Liver (tissue), 9 donors: Measurements from ENCODE around the gene SHB. TPM values are rescaled to one million over a fixed set of nuclear protein-coding genes. Genes with fewer than 3 reads are reported as not detected.

Experiments used
- DNase-seq: peaks from one replicate; pipeline ENCODE4 v3.0.0-alpha.2; 2017; ENCODE audit warnings: low spot score
- H3K27ac ChIP-seq, 2 donors: one replicate each; pipeline ENCODE4 v1.7.0; 2013; ENCODE audit warnings: inconsistent platforms in 2 of 2, low read length in 2 of 2, control low read depth in 1 of 2, low read depth in 1 of 2, mild to moderate bottlenecking in 1 of 2
- H3K27me3 ChIP-seq, 4 donors: one replicate each; pipeline versions ENCODE4 v1.6.1 to v1.7.0; 2013; ENCODE audit warnings: low read length in 3 of 4, inconsistent platforms in 1 of 4, mild to moderate bottlenecking in 1 of 4, moderate library complexity in 1 of 4; ENCODE audit not compliant: control insufficient read depth in 4 of 4, insufficient read depth in 4 of 4
- H3K36me3 ChIP-seq, 4 donors: one replicate each; pipeline versions ENCODE4 v1.6.1 to v1.7.0; 2013; ENCODE audit warnings: low read length in 3 of 4, mild to moderate bottlenecking in 3 of 4, low read depth in 1 of 4, moderate library complexity in 1 of 4; ENCODE audit not compliant: control insufficient read depth in 4 of 4, insufficient read depth in 3 of 4
- H3K4me1 ChIP-seq, 4 donors: one replicate each; pipeline versions ENCODE4 v1.6.1 to v1.7.0; 2013; ENCODE audit warnings: low read length in 3 of 4, mild to moderate bottlenecking in 3 of 4, moderate library complexity in 1 of 4; ENCODE audit not compliant: control insufficient read depth in 4 of 4, insufficient read depth in 4 of 4
- H3K4me3 ChIP-seq, 3 donors: one replicate each; pipeline versions ENCODE4 v1.6.1 to v1.7.0; 2013; ENCODE audit warnings: low read length in 3 of 3, control low read depth in 1 of 3, low read depth in 1 of 3, mild to moderate bottlenecking in 1 of 3
- H3K9ac ChIP-seq, 2 donors: one replicate each; pipeline ENCODE4 v1.7.0; 2013; ENCODE audit warnings: low read length in 2 of 2, mild to moderate bottlenecking in 2 of 2, moderate library complexity in 2 of 2, control low read depth in 1 of 2, low read depth in 1 of 2
- H3K9me3 ChIP-seq, 4 donors: one replicate each; pipeline versions ENCODE4 v1.6.1 to v1.7.0; 2013; ENCODE audit warnings: low read length in 3 of 4; ENCODE audit not compliant: control insufficient read depth in 4 of 4
- EGR1 ChIP-seq, 2 donors: IDR thresholded peaks; 2 replicates each; pipeline ENCODE4 v1.6.1; 2016 to 2018; ENCODE audit warnings: antibody characterized with exemption in 2 of 2, low read depth in 2 of 2
- FOXA1 ChIP-seq: IDR thresholded peaks from 2 replicates; pipeline ENCODE4 v1.6.1; 2016; ENCODE audit warnings: antibody characterized with exemption
- FOXA2 ChIP-seq: IDR thresholded peaks from 2 replicates; pipeline ENCODE4 v1.6.1; 2016; ENCODE audit warnings: antibody characterized with exemption
- GABPA ChIP-seq, 2 donors: IDR thresholded peaks in 1 of 2; conservative IDR thresholded peaks in 1 of 2; 2 replicates each; pipeline ENCODE4 v1.6.1; 2016; ENCODE audit warnings: antibody characterized with exemption in 2 of 2, mild to moderate bottlenecking in 1 of 2, moderate library complexity in 1 of 2
- HNF4A ChIP-seq, 2 donors: conservative IDR thresholded peaks; 2 replicates each; pipeline ENCODE4 v1.6.1; 2016; ENCODE audit warnings: antibody characterized with exemption in 2 of 2, mild to moderate bottlenecking in 2 of 2
- HNF4G ChIP-seq: IDR thresholded peaks from 2 replicates; pipeline ENCODE4 v1.6.1; 2016; ENCODE audit warnings: antibody characterized with exemption
- JUND ChIP-seq, 2 donors: IDR thresholded peaks; 2 replicates each; pipeline ENCODE4 v1.6.1; 2016; ENCODE audit warnings: antibody characterized with exemption in 2 of 2
- NR2F2 ChIP-seq: IDR thresholded peaks from 2 replicates; pipeline ENCODE4 v1.6.1; 2016; ENCODE audit warnings: antibody characterized with exemption
- RAD21 ChIP-seq, 2 donors: IDR thresholded peaks; 2 replicates each; pipeline ENCODE4 v1.6.1; 2016; ENCODE audit warnings: antibody characterized with exemption in 2 of 2, mild to moderate bottlenecking in 2 of 2
- RXRA ChIP-seq, 2 donors: IDR thresholded peaks; 2 replicates each; pipeline ENCODE4 v1.6.1; 2017 to 2018; ENCODE audit warnings: antibody characterized with exemption in 2 of 2, mild to moderate bottlenecking in 1 of 2
- SP1 ChIP-seq: IDR thresholded peaks from 2 replicates; pipeline ENCODE4 v1.6.1; 2018; ENCODE audit warnings: antibody characterized with exemption, mild to moderate bottlenecking
- TAF1 ChIP-seq: conservative IDR thresholded peaks from 2 replicates; pipeline ENCODE4 v1.6.1; 2016; ENCODE audit warnings: antibody characterized with exemption, mild to moderate bottlenecking
- YY1 ChIP-seq: IDR thresholded peaks from 2 replicates; pipeline ENCODE4 v1.6.1; 2016; ENCODE audit warnings: antibody characterized with exemption, mild to moderate bottlenecking
- WGBS: extraction: QIAGEN DNeasy Blood & Tissue Kit; methylation state at CpG from one replicate; pipeline ENCODE4 v1.1.7; 2013; 5-methylcytosine and 5-hydroxymethylcytosine counted together
- polyA plus RNA-seq, 2 donors: library from polyadenylated mRNA; stranded (reverse) in 1 of 2; unstranded in 1 of 2; fragments of 200-250 nt in 1 of 2; fragments of >200 nt in 1 of 2; fragmentation: Nextera tagmentation in 1 of 2; extraction: Ambion mirVana in 1 of 2; gene quantifications; one replicate each; pipeline versions ENCODE4 v1.2.1 to v1.2.3, GENCODE V29; 2013 to 2015
- total RNA-seq, 2 donors: library from RNA; depleted of rRNA; stranded (reverse); fragments of >200 nt; gene quantifications; one replicate each; pipeline ENCODE4 v1.2.3, GENCODE V29; 2014
- TF ChIP-seq, protein P1 (sequence below): fragments of 150-350 bp; IDR thresholded peaks from 2 replicates; pipeline ENCODE4 v1.5.1; 2017; ENCODE audit warnings: improper control_type of control experiment, low read depth, low read length; ENCODE audit not compliant: missing input control
- TF ChIP-seq, protein P2 (sequence below): IDR thresholded peaks from 2 replicates; pipeline ENCODE4 v1.6.1; 2016; ENCODE audit warnings: antibody characterized with exemption, mild to moderate bottlenecking
- TF ChIP-seq, protein P3 (sequence below): IDR thresholded peaks from 2 replicates; pipeline ENCODE4 v1.6.1; 2016; ENCODE audit warnings: antibody characterized with exemption
- TF ChIP-seq, protein P4 (sequence below): IDR thresholded peaks from 2 replicates; pipeline ENCODE4 v1.6.1; 2016; ENCODE audit warnings: antibody characterized with exemption
- TF ChIP-seq, protein P5 (sequence below): IDR thresholded peaks from 2 replicates; pipeline ENCODE4 v1.6.1; 2016; ENCODE audit warnings: antibody characterized with exemption
- donor health status: healthy.
- donor health status: healthy.
- donor health status: healthy.
- donor health status: healthy.
- donor health status: healthy.

SHB gene
- total and polyA plus RNA-seq, 4 donors: 3.4 to 17.3 (median 7.0) TPM

DNA sequence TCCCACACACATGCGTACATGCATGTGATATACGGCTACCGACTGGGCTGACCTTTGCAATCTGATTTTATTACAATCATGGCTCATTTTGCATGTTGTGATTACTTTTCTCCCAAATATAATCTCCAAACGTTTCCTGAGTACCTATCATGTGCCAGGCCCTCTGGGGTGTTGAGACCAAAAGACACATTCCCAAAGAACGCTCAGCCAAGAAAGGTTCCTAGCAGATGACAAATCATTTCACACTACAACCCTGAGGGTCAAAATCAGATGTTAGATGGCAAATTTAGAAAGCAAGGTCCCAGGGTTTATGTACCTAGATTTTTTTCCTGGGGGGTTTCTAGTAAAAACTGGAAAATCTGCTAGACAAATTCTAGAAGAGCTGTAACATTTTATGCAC lies 132.7 kb downstream of the SHB start:
- peaks cover 4 to 16% (median 10%) of the 10 kb centered on the region in 4 donors for H3K36me3 ChIP-seq
- DNase-seq: no peak
- H3K4me1 ChIP-seq: peaks cover 0 to 14% (median 7%) of the 10 kb centered on the region in 4 donors
- no peaks in the 10 kb centered on the region for H3K9me3 ChIP-seq
- TF ChIP-seq JUND (IDR thresholded peaks at IDR 0.05) (no peak), EGR1 (IDR thresholded peaks at IDR 0.05; ENCODE audit: low read depth in 2 of 2) (no peak), FOXA2 (no peak), NR2F2 (no peak), HNF4G (no peak), FOXA1 (no peak), TAF1 (no peak), SP1 (no peak), RXRA (IDR thresholded peaks at IDR 0.05) (no peak), RAD21 (IDR thresholded peaks at IDR 0.05) (no peak), HNF4A (conservative IDR thresholded peaks at IDR 0.05) (no peak), GABPA (IDR thresholded peaks at IDR 0.05 in 1 of 2, conservative IDR thresholded peaks at IDR 0.05 in 1 of 2) (no peak), YY1 (no peak)
- TF ChIP-seq, protein P1, sequence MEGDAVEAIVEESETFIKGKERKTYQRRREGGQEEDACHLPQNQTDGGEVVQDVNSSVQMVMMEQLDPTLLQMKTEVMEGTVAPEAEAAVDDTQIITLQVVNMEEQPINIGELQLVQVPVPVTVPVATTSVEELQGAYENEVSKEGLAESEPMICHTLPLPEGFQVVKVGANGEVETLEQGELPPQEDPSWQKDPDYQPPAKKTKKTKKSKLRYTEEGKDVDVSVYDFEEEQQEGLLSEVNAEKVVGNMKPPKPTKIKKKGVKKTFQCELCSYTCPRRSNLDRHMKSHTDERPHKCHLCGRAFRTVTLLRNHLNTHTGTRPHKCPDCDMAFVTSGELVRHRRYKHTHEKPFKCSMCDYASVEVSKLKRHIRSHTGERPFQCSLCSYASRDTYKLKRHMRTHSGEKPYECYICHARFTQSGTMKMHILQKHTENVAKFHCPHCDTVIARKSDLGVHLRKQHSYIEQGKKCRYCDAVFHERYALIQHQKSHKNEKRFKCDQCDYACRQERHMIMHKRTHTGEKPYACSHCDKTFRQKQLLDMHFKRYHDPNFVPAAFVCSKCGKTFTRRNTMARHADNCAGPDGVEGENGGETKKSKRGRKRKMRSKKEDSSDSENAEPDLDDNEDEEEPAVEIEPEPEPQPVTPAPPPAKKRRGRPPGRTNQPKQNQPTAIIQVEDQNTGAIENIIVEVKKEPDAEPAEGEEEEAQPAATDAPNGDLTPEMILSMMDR: no peak
- TF ChIP-seq, protein P2, sequence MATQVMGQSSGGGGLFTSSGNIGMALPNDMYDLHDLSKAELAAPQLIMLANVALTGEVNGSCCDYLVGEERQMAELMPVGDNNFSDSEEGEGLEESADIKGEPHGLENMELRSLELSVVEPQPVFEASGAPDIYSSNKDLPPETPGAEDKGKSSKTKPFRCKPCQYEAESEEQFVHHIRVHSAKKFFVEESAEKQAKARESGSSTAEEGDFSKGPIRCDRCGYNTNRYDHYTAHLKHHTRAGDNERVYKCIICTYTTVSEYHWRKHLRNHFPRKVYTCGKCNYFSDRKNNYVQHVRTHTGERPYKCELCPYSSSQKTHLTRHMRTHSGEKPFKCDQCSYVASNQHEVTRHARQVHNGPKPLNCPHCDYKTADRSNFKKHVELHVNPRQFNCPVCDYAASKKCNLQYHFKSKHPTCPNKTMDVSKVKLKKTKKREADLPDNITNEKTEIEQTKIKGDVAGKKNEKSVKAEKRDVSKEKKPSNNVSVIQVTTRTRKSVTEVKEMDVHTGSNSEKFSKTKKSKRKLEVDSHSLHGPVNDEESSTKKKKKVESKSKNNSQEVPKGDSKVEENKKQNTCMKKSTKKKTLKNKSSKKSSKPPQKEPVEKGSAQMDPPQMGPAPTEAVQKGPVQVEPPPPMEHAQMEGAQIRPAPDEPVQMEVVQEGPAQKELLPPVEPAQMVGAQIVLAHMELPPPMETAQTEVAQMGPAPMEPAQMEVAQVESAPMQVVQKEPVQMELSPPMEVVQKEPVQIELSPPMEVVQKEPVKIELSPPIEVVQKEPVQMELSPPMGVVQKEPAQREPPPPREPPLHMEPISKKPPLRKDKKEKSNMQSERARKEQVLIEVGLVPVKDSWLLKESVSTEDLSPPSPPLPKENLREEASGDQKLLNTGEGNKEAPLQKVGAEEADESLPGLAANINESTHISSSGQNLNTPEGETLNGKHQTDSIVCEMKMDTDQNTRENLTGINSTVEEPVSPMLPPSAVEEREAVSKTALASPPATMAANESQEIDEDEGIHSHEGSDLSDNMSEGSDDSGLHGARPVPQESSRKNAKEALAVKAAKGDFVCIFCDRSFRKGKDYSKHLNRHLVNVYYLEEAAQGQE: no peak
- TF ChIP-seq, protein P3, sequence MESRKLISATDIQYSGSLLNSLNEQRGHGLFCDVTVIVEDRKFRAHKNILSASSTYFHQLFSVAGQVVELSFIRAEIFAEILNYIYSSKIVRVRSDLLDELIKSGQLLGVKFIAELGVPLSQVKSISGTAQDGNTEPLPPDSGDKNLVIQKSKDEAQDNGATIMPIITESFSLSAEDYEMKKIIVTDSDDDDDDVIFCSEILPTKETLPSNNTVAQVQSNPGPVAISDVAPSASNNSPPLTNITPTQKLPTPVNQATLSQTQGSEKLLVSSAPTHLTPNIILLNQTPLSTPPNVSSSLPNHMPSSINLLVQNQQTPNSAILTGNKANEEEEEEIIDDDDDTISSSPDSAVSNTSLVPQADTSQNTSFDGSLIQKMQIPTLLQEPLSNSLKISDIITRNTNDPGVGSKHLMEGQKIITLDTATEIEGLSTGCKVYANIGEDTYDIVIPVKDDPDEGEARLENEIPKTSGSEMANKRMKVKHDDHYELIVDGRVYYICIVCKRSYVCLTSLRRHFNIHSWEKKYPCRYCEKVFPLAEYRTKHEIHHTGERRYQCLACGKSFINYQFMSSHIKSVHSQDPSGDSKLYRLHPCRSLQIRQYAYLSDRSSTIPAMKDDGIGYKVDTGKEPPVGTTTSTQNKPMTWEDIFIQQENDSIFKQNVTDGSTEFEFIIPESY: no peak
- TF ChIP-seq, protein P4, sequence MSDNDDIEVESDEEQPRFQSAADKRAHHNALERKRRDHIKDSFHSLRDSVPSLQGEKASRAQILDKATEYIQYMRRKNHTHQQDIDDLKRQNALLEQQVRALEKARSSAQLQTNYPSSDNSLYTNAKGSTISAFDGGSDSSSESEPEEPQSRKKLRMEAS: no peak
- TF ChIP-seq, protein P5, sequence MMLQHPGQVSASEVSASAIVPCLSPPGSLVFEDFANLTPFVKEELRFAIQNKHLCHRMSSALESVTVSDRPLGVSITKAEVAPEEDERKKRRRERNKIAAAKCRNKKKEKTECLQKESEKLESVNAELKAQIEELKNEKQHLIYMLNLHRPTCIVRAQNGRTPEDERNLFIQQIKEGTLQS: no peak
- no peak overlapping the region for H3K27ac ChIP-seq
- no peaks in the 10 kb centered on the region for H3K27me3 ChIP-seq
- 87% methylated on average over 5 of the region's 5 CpGs for WGBS
- H3K9ac ChIP-seq: no peak overlapping the region
- H3K4me3 ChIP-seq: no peak overlapping the region
